HEK293 (cell line): ENCODE data around the gene BBIP1.

Source experiments
- CTCF ChIA-PET: fragments of 350-600 bp; formaldehyde crosslinking; extraction: SDS; loops from one replicate; lab custom pipeline; 2021; ENCODE audit warnings: antibody characterized with exemption; lab: Yijun Ruan, JAX
- POLR2A ChIA-PET: fragments of 300-600 bp; formaldehyde crosslinking; extraction: SDS; loops from one replicate; lab custom pipeline; 2020; ENCODE audit warnings: antibody characterized with exemption, inconsistent platforms; lab: Yijun Ruan, JAX
- H3K27ac ChIP-seq: fragments of 200-500 bp; sonication (Bioruptor generic); 2 replicates; pipeline ENCODE4 v1.5.1; 2014; ENCODE audit warnings: low read depth, low read length, control low read depth, inconsistent platforms; ENCODE audit errors: extremely low read depth
- H3K36me3 ChIP-seq, 2 experiments: fragments of 200-500 bp in 1 of 2; sonication (Bioruptor generic) in 1 of 2; 1 replicate in 1 of 2; 2 replicates in 1 of 2; pipeline ENCODE4 v1.5.1; 2014 to 2017; ENCODE audit warnings: inconsistent platforms in 2 of 2, low read length in 2 of 2; ENCODE audit not compliant: control insufficient read depth in 2 of 2, insufficient read depth in 1 of 2
- H3K4me1 ChIP-seq: fragments of 200-500 bp; sonication (Bioruptor generic); 2 replicates; pipeline ENCODE4 v1.5.1; 2014; ENCODE audit warnings: mild to moderate bottlenecking, low read length, inconsistent platforms; ENCODE audit not compliant: control insufficient read depth, insufficient read depth
- H3K4me3 ChIP-seq: 2 replicates; pipeline ENCODE4 v1.5.1; 2011; ENCODE audit warnings: low read depth, mild to moderate bottlenecking, control low read depth, low read length, moderate library complexity
- H3K9me3 ChIP-seq: fragments of 200-500 bp; sonication (Bioruptor generic); 2 replicates; pipeline ENCODE4 v1.5.1; 2014; ENCODE audit warnings: low read depth, low read length, inconsistent platforms; ENCODE audit not compliant: control insufficient read depth, insufficient read depth
- FEZF1 ChIP-seq: fragments of 450-650 bp; formaldehyde crosslinking; IDR thresholded peaks from 2 replicates; pipeline ENCODE4 v1.5.1; 2016; ENCODE audit warnings: missing biosample characterization, missing genetic modification characterization
- KLF16 ChIP-seq: fragments of 450-650 bp; formaldehyde crosslinking; IDR thresholded peaks from 2 replicates; pipeline ENCODE4 v1.5.1; 2017; ENCODE audit warnings: missing biosample characterization, missing genetic modification characterization
- KLF8 ChIP-seq: fragments of 450-650 bp; formaldehyde crosslinking; IDR thresholded peaks from 2 replicates; pipeline ENCODE4 v1.5.1; 2016; ENCODE audit warnings: missing biosample characterization, missing genetic modification characterization
- PRDM1 ChIP-seq: fragments of 450-650 bp; formaldehyde crosslinking; IDR thresholded peaks from 2 replicates; pipeline ENCODE4; 2016; ENCODE audit warnings: missing biosample characterization, missing genetic modification characterization
- YY1 ChIP-seq: fragments of 450-650 bp; formaldehyde crosslinking; IDR thresholded peaks from 2 replicates; pipeline ENCODE4 v1.5.1; 2018; ENCODE audit warnings: missing biosample characterization, missing genetic modification characterization
- YY2 ChIP-seq: fragments of 450-650 bp; formaldehyde crosslinking; IDR thresholded peaks from 2 replicates; pipeline ENCODE4 v1.5.1; 2016; ENCODE audit warnings: missing biosample characterization, missing genetic modification characterization
- ZBTB17 ChIP-seq: fragments of 450-650 bp; formaldehyde crosslinking; IDR thresholded peaks from 2 replicates; pipeline ENCODE4 v1.5.1; 2016; ENCODE audit warnings: missing biosample characterization, missing genetic modification characterization
- ZBTB20 ChIP-seq: fragments of 450-650 bp; formaldehyde crosslinking; IDR thresholded peaks from 2 replicates; pipeline ENCODE4 v1.5.1; 2016; ENCODE audit warnings: missing biosample characterization, missing genetic modification characterization
- ZBTB8A ChIP-seq: fragments of 450-650 bp; formaldehyde crosslinking; IDR thresholded peaks from 2 replicates; pipeline ENCODE4 v1.5.1; 2016; ENCODE audit warnings: missing biosample characterization, missing genetic modification characterization
- ZNF221 ChIP-seq: fragments of 450-650 bp; formaldehyde crosslinking; IDR thresholded peaks from 2 replicates; pipeline ENCODE4 v1.5.1; 2017; ENCODE audit warnings: missing biosample characterization, missing genetic modification characterization, borderline replicate concordance
- ZNF239 ChIP-seq: fragments of 450-650 bp; formaldehyde crosslinking; IDR thresholded peaks from 2 replicates; pipeline ENCODE4 v1.5.1; 2016; ENCODE audit warnings: missing biosample characterization, missing genetic modification characterization
- ZNF248 ChIP-seq: fragments of 450-650 bp; formaldehyde crosslinking; IDR thresholded peaks from 2 replicates; pipeline ENCODE4 v1.5.1; 2017; ENCODE audit warnings: missing biosample characterization, missing genetic modification characterization
- ZNF335 ChIP-seq: fragments of 450-650 bp; formaldehyde crosslinking; conservative IDR thresholded peaks from 2 replicates; pipeline ENCODE4 v1.5.1; 2016; ENCODE audit warnings: missing biosample characterization, missing genetic modification characterization
- ZNF423 ChIP-seq: fragments of 450-650 bp; formaldehyde crosslinking; IDR thresholded peaks from 2 replicates; pipeline ENCODE4 v1.5.1; 2016; ENCODE audit warnings: missing biosample characterization, missing genetic modification characterization
- ZNF521 ChIP-seq: fragments of 450-650 bp; formaldehyde crosslinking; IDR thresholded peaks from 2 replicates; pipeline ENCODE4 v1.5.1; 2017; ENCODE audit warnings: missing biosample characterization, mild to moderate bottlenecking, missing genetic modification characterization
- ZNF560 ChIP-seq: fragments of 450-650 bp; formaldehyde crosslinking; IDR thresholded peaks from 2 replicates; pipeline ENCODE4 v1.5.1; 2017; ENCODE audit warnings: missing biosample characterization, missing genetic modification characterization, borderline replicate concordance
- ZNF660 ChIP-seq: fragments of 450-650 bp; IDR thresholded peaks from 2 replicates; pipeline ENCODE4 v1.5.1; 2018; ENCODE audit warnings: missing biosample characterization, mild to moderate bottlenecking, missing genetic modification characterization
- ZNF776 ChIP-seq: fragments of 450-650 bp; formaldehyde crosslinking; IDR thresholded peaks from 2 replicates; pipeline ENCODE4 v1.5.0; 2017; ENCODE audit warnings: missing biosample characterization, missing genetic modification characterization, borderline replicate concordance
- ZNF777 ChIP-seq: fragments of 450-650 bp; formaldehyde crosslinking; IDR thresholded peaks from 2 replicates; pipeline ENCODE4 v1.5.1; 2017; ENCODE audit warnings: missing biosample characterization, missing genetic modification characterization, borderline replicate concordance
- TF ChIP-seq, protein P1 (sequence below): fragments of 450-650 bp; formaldehyde crosslinking; IDR thresholded peaks from 2 replicates; pipeline ENCODE4 v1.5.1; 2016; ENCODE audit warnings: missing biosample characterization, missing genetic modification characterization
- TF ChIP-seq, protein P2 (sequence below): fragments of 450-650 bp; formaldehyde crosslinking; IDR thresholded peaks from 2 replicates; pipeline ENCODE4 v1.5.1; 2017; ENCODE audit warnings: missing biosample characterization, missing genetic modification characterization
- TF ChIP-seq, protein P3 (sequence below): fragments of 450-650 bp; formaldehyde crosslinking; IDR thresholded peaks from 2 replicates; pipeline ENCODE4; 2016; ENCODE audit warnings: missing biosample characterization, missing genetic modification characterization

BBIP1 gene

DNA sequence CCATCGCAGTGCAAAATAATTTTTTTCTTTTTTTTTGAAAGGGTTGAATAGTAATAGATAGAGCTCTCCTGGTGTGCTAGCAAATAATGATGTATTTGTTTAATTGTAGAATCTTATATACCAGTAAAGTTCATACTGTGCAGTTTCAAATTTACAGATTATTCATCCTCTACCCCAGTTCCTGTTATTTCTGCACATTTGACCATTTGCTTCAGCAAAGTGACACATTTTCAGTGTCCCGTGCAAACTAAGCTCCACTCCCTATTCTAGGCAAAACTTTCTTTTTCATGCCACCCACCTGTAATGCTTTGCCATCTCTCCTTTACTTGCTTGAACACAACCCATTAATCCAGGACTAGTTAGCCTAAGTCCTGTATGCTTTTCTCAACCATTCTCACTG is 43.5 kb upstream of the BBIP1 start:
- ChIA-PET CTCF (no interaction called here), POLR2A (no interaction called here)
- no peaks in the 10 kb centered on the region for H3K36me3 ChIP-seq

DNA sequence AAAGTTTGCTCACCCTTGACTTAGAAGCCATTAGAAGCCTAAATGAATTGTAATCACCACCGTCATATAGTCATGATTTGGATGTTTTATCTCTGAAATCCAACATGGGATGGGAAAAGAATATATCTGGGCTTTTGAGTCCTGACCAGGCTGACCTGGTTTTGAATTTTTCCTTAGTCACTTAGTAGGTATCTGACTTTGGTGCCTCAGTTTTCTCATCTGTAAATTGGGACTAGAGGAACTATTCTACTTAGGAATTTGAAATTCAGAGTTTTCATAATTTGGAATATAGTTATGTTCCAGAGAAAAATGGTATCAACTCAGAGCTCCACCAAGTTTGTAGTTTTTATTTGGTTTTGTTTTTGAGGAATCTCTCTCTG is 41.3 kb upstream of the BBIP1 start:
- H3K4me1 ChIP-seq: no peaks in the 10 kb centered on the region; the same call in 1 of the 2 replicates
- no peaks in the 10 kb centered on the region for H3K9me3 ChIP-seq
- no peaks in the 10 kb centered on the region for H3K36me3 ChIP-seq
- no peak overlapping the region for H3K4me3 ChIP-seq
- ChIA-PET CTCF (no interaction called here), POLR2A (no interaction called here)
- TF ChIP-seq ZNF521 (tag by site-specific recombination) (no peak), ZNF221 (no peak), YY2 (tag by site-specific recombination) (no peak), ZNF560 (no peak), ZNF248 (no peak), KLF16 (no peak), ZNF239 (no peak), ZNF660 (no peak), FEZF1 (tag by site-specific recombination) (no peak), ZNF777 (tag by site-specific recombination) (no peak), ZNF776 (tag by site-specific recombination) (no peak), ZNF335 (tag by site-specific recombination) (no peak)
- TF ChIP-seq, protein P1, sequence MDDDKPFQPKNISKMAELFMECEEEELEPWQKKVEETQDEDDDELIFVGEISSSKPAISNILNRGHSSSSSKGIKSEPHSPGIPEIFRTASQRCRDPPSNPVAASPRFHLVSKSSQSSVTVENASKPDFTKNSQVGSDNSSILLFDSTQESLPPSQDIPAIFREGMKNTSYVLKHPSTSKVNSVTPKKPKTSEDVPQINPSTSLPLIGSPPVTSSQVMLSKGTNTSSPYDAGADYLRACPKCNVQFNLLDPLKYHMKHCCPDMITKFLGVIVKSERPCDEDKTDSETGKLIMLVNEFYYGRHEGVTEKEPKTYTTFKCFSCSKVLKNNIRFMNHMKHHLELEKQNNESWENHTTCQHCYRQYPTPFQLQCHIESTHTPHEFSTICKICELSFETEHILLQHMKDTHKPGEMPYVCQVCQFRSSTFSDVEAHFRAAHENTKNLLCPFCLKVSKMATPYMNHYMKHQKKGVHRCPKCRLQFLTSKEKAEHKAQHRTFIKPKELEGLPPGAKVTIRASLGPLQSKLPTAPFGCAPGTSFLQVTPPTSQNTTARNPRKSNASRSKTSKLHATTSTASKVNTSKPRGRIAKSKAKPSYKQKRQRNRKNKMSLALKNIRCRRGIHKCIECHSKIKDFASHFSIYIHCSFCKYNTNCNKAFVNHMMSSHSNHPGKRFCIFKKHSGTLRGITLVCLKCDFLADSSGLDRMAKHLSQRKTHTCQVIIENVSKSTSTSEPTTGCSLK (tag by site-specific recombination): no peak
- TF ChIP-seq, protein P2, sequence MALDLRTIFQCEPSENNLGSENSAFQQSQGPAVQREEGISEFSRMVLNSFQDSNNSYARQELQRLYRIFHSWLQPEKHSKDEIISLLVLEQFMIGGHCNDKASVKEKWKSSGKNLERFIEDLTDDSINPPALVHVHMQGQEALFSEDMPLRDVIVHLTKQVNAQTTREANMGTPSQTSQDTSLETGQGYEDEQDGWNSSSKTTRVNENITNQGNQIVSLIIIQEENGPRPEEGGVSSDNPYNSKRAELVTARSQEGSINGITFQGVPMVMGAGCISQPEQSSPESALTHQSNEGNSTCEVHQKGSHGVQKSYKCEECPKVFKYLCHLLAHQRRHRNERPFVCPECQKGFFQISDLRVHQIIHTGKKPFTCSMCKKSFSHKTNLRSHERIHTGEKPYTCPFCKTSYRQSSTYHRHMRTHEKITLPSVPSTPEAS: no peak
- TF ChIP-seq, all 188 proteins: peak for 0
- no peak overlapping the region for H3K27ac ChIP-seq

More for the DNA sequence above, 43.5 kb upstream of the BBIP1 start:
- Histone ChIP-seq H3K27ac (no peak overlapping the region), H3K4me3 (no peak overlapping the region), H3K4me1 (peaks cover 5% of the 10 kb centered on the region; the same call in 1 of the 2 replicates), H3K9me3 (no peaks in the 10 kb centered on the region)
- TF ChIP-seq PRDM1 (tag by site-specific recombination) (no peak), KLF8 (tag by site-specific recombination) (no peak), ZBTB17 (tag by site-specific recombination) (no peak), ZBTB8A (no peak), YY1 (tag by site-specific recombination) (no peak), ZNF423 (tag by site-specific recombination) (no peak), ZBTB20 (tag by site-specific recombination) (no peak), ZNF777 (tag by site-specific recombination) (no peak)
- TF ChIP-seq, protein P3, sequence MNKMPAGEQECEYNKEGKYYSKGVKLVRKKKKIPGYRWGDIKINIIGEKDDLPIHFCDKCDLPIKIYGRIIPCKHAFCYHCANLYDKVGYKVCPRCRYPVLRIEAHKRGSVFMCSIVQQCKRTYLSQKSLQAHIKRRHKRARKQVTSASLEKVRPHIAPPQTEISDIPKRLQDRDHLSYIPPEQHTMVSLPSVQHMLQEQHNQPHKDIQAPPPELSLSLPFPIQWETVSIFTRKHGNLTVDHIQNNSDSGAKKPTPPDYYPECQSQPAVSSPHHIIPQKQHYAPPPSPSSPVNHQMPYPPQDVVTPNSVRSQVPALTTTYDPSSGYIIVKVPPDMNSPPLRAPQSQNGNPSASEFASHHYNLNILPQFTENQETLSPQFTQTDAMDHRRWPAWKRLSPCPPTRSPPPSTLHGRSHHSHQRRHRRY (tag by site-specific recombination): no peak
